ENCODE measurements around the gene BBIP1. TPM values are rescaled to one million over a fixed set of nuclear protein-coding genes. Genes with fewer than 3 reads are reported as not detected.

The BBIP1 gene
- polyA plus RNA-seq, 1 donor from 2014 or later, result 73.3 TPM

DNA sequence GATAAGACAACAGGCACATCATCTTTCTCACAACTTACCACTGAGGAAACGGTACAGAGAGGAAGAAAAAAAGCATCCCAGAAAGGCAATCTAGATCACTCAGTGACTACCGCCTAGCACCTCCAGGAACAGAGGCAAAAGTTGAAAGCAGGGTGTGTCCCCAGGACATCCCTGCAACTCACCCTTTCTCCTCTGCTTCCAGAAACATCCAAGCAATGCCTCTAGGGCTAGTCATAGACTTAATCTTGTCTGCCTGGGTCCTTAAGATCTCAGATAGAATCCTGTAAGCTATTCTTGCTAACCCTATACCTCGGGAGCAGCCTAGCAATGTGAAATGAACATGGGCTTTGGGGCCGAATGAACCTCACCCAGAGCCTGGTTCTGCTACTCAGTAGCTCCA, 66.0 kb downstream of the BBIP1 start:
- Histone ChIP-seq H3F3A (ENCODE audit: insufficient read depth, low read length, poor library complexity, severe bottlenecking) (no peaks in the 10 kb centered on the region), H3K27me3 (ENCODE audit: insufficient read depth, low read depth, low read length) (no peaks in the 10 kb centered on the region), H3K27ac (ENCODE audit: low read length) (no peak overlapping the region), H3K79me2 (replicated peaks; ENCODE audit: insufficient read depth, low read length) (no peaks in the 10 kb centered on the region), H2AFZ (ENCODE audit: low read depth, low read length) (no peak overlapping the region), H3K36me3 (ENCODE audit: insufficient read depth, low read length) (no peaks in the 10 kb centered on the region), H3K9me2 (ENCODE audit: insufficient read depth, low read length) (no peaks in the 10 kb centered on the region), H3K4me3 (ENCODE audit: low read length) (no peak overlapping the region), H3K4me2 (ENCODE audit: low read length) (no peak overlapping the region), H4K20me1 (ENCODE audit: insufficient read depth) (no peaks in the 10 kb centered on the region), H3K9ac (ENCODE audit: low read length) (no peak overlapping the region), H3K9me3 (ENCODE audit: low read length) (no peaks in the 10 kb centered on the region)
- TF ChIP-seq EZH2 (IDR thresholded peaks at IDR 0.05; ENCODE audit: borderline replicate concordance, insufficient read depth, low read length, poor library complexity, severe bottlenecking), result no peak
- no peak for TF ChIP-seq RAD21 (conservative IDR thresholded peaks at IDR 0.05)
- TF ChIP-seq, protein P1, sequence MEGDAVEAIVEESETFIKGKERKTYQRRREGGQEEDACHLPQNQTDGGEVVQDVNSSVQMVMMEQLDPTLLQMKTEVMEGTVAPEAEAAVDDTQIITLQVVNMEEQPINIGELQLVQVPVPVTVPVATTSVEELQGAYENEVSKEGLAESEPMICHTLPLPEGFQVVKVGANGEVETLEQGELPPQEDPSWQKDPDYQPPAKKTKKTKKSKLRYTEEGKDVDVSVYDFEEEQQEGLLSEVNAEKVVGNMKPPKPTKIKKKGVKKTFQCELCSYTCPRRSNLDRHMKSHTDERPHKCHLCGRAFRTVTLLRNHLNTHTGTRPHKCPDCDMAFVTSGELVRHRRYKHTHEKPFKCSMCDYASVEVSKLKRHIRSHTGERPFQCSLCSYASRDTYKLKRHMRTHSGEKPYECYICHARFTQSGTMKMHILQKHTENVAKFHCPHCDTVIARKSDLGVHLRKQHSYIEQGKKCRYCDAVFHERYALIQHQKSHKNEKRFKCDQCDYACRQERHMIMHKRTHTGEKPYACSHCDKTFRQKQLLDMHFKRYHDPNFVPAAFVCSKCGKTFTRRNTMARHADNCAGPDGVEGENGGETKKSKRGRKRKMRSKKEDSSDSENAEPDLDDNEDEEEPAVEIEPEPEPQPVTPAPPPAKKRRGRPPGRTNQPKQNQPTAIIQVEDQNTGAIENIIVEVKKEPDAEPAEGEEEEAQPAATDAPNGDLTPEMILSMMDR (IDR thresholded peaks at IDR 0.05; ENCODE audit: poor library complexity, severe bottlenecking), result no peak
- TF ChIP-seq, protein P2, sequence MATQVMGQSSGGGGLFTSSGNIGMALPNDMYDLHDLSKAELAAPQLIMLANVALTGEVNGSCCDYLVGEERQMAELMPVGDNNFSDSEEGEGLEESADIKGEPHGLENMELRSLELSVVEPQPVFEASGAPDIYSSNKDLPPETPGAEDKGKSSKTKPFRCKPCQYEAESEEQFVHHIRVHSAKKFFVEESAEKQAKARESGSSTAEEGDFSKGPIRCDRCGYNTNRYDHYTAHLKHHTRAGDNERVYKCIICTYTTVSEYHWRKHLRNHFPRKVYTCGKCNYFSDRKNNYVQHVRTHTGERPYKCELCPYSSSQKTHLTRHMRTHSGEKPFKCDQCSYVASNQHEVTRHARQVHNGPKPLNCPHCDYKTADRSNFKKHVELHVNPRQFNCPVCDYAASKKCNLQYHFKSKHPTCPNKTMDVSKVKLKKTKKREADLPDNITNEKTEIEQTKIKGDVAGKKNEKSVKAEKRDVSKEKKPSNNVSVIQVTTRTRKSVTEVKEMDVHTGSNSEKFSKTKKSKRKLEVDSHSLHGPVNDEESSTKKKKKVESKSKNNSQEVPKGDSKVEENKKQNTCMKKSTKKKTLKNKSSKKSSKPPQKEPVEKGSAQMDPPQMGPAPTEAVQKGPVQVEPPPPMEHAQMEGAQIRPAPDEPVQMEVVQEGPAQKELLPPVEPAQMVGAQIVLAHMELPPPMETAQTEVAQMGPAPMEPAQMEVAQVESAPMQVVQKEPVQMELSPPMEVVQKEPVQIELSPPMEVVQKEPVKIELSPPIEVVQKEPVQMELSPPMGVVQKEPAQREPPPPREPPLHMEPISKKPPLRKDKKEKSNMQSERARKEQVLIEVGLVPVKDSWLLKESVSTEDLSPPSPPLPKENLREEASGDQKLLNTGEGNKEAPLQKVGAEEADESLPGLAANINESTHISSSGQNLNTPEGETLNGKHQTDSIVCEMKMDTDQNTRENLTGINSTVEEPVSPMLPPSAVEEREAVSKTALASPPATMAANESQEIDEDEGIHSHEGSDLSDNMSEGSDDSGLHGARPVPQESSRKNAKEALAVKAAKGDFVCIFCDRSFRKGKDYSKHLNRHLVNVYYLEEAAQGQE (IDR thresholded peaks at IDR 0.05; ENCODE audit: borderline replicate concordance), result no peak
- TF ChIP-seq SMC3 (conservative IDR thresholded peaks at IDR 0.05; ENCODE audit: poor library complexity), result no peak
- no peak for TF ChIP-seq TAF1 (IDR thresholded peaks at IDR 0.05; ENCODE audit: low read depth)
- TF ChIP-seq POLR2AphosphoS5 (IDR thresholded peaks at IDR 0.05), result no peak
- TF ChIP-seq EP300 (conservative IDR thresholded peaks at IDR 0.05; ENCODE audit: poor library complexity, severe bottlenecking), result no peak
- TF ChIP-seq MXI1 (conservative IDR thresholded peaks at IDR 0.05; ENCODE audit: poor library complexity, severe bottlenecking), result no peak

DNA sequence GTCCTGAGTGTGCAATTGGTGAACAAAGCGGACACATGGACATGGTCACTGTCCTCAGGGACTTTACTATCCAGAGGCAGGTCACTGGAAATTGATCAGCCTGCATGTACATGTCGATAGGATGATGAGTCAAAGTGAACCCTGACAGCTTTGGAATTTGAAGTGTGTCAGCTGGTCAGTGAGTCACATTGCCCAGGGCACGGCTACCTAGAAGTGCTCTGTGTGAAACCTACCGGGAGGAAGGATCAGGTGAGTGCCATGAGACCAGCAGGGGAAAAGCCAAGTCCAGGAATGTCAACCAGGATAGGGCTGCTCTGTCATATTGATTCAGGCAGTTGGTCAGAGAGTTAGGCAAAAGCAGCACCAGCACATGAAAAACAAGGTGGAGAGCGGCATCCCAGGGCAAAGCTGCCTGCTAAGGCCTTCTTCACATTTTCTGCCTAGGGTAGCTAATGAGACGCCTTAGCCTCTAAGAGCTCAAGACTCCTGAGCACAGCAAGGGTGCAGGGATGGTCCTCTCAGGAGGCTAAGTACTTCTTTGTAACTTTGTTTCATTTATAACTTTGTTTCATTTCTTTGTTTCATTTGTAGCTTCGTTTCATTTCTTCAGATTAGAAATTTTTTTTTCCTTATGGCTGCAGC, 66.6 kb downstream of the BBIP1 start:
- TF ChIP-seq RAD21 (conservative IDR thresholded peaks at IDR 0.05) (no peak), TAF1 (IDR thresholded peaks at IDR 0.05; ENCODE audit: low read depth) (no peak), EZH2 (IDR thresholded peaks at IDR 0.05; ENCODE audit: borderline replicate concordance, insufficient read depth, low read length, poor library complexity, severe bottlenecking) (no peak), MXI1 (conservative IDR thresholded peaks at IDR 0.05; ENCODE audit: poor library complexity, severe bottlenecking) (no peak), POLR2AphosphoS5 (IDR thresholded peaks at IDR 0.05) (no peak), SMC3 (conservative IDR thresholded peaks at IDR 0.05; ENCODE audit: poor library complexity) (no peak), EP300 (conservative IDR thresholded peaks at IDR 0.05; ENCODE audit: poor library complexity, severe bottlenecking) (no peak)
- TF ChIP-seq, protein P1 (IDR thresholded peaks at IDR 0.05; ENCODE audit: poor library complexity, severe bottlenecking), result no peak
- TF ChIP-seq, protein P2 (IDR thresholded peaks at IDR 0.05; ENCODE audit: borderline replicate concordance), result no peak
- Histone ChIP-seq H3K4me3 (ENCODE audit: low read length) (no peak overlapping the region), H3K9ac (ENCODE audit: low read length) (no peak overlapping the region), H4K20me1 (ENCODE audit: insufficient read depth) (no peaks in the 10 kb centered on the region), H3F3A (ENCODE audit: insufficient read depth, low read length, poor library complexity, severe bottlenecking) (no peaks in the 10 kb centered on the region), H3K9me2 (ENCODE audit: insufficient read depth, low read length) (no peaks in the 10 kb centered on the region), H3K79me2 (replicated peaks; ENCODE audit: insufficient read depth, low read length) (no peaks in the 10 kb centered on the region), H2AFZ (ENCODE audit: low read depth, low read length) (no peak overlapping the region), H3K27ac (ENCODE audit: low read length) (no peak overlapping the region), H3K27me3 (ENCODE audit: insufficient read depth, low read depth, low read length) (no peaks in the 10 kb centered on the region), H3K4me2 (ENCODE audit: low read length) (no peak overlapping the region), H3K36me3 (ENCODE audit: insufficient read depth, low read length) (no peaks in the 10 kb centered on the region), H3K9me3 (ENCODE audit: low read length) (no peaks in the 10 kb centered on the region)
